C4-2B (cell line): ENCODE measurements around the gene SOX18.

Source experiments
- CTCF ChIP-seq: fragments of 450-650 bp; conservative IDR thresholded peaks from 2 replicates; pipeline ENCODE4 v1.5.1; 2017; ENCODE audit warnings: mild to moderate bottlenecking
- ZFX ChIP-seq: fragments of 450-650 bp; IDR thresholded peaks from 2 replicates; pipeline ENCODE4 v1.6.1; 2017

DNA sequence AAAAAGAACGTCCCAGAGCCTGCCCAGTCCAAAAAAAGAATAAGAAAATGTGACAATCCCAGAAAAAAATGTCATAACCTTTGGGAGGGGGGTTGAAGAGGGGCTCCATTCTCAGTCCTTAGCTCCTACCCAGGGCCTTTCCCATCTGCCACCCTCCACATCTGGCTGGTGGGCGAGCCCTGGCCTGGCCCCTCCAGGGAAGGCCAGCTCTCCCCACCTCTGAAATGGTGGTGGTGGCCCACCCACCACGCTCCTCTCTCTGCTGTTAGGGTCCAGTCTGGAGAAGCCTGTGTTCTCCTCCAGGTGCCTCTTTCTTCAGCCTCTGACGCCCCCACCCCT is 29.5 kb upstream of the SOX18 start:
- TF ChIP-seq CTCF (no peak), ZFX (no peak)
